ENCODE results near the gene ADAM17.

GRCh38 chr2:9461079-9461478, 94.6 kb downstream of the ADAM17 start:
- TF ChIP-seq KDM1A (CRISPR knock-in tag; IDR thresholded peaks at IDR 0.05) (no peak), TCF12 (IDR thresholded peaks at IDR 0.05) (no peak), TCF12 (CRISPR knock-in tag; IDR thresholded peaks at IDR 0.05) (no peak), MAZ (IDR thresholded peaks at IDR 0.05; ENCODE audit: borderline replicate concordance, low read depth, low read length) (no peak), MAZ (CRISPR knock-in tag; IDR thresholded peaks at IDR 0.05; ENCODE audit: low read depth) (no peak), ZNF121 (CRISPR knock-in tag; IDR thresholded peaks at IDR 0.05) (no peak), ZNF704 (CRISPR knock-in tag; IDR thresholded peaks at IDR 0.05; ENCODE audit: borderline replicate concordance) (no peak), RFX5 (IDR thresholded peaks at IDR 0.05; ENCODE audit: low read depth, low read length) (no peak), CTCF (CRISPR knock-in tag; IDR thresholded peaks at IDR 0.05) (no peak), KDM5A (IDR thresholded peaks at IDR 0.05; ENCODE audit: borderline replicate concordance, low read length) (no peak), EZH2 (conservative IDR thresholded peaks at IDR 0.05; ENCODE audit: low read depth, low read length) (no peak), JUN (CRISPR knock-in tag; IDR thresholded peaks at IDR 0.05) (no peak), ZNF142 (CRISPR knock-in tag; IDR thresholded peaks at IDR 0.05) (no peak)
- TF ChIP-seq, protein P1, sequence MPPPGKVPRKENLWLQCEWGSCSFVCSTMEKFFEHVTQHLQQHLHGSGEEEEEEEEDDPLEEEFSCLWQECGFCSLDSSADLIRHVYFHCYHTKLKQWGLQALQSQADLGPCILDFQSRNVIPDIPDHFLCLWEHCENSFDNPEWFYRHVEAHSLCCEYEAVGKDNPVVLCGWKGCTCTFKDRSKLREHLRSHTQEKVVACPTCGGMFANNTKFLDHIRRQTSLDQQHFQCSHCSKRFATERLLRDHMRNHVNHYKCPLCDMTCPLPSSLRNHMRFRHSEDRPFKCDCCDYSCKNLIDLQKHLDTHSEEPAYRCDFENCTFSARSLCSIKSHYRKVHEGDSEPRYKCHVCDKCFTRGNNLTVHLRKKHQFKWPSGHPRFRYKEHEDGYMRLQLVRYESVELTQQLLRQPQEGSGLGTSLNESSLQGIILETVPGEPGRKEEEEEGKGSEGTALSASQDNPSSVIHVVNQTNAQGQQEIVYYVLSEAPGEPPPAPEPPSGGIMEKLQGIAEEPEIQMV (CRISPR knock-in tag; IDR thresholded peaks at IDR 0.05; ENCODE audit: low read depth) = no peak
